Colonic mucosa (tissue), 4 donors: Measurements from ENCODE around the gene PDK1. TPM values are rescaled to one million over a fixed set of nuclear protein-coding genes. Genes with fewer than 3 reads are reported as not detected.
"Not testable (repeated sequence)": the region's sequence is repeated elsewhere in the genome, so short reads cannot be mapped to it uniquely, and the experiment has no call there.

ENCODE experiments used
- DNase-seq: peaks from one replicate; pipeline ENCODE4 v3.0.0-alpha.2; 2020
- H3K27ac ChIP-seq: fragments of 200-600 bp; one replicate; pipeline ENCODE4 v1.8.0; 2021
- H3K27me3 ChIP-seq: fragments of 200-600 bp; one replicate; pipeline ENCODE4 v1.8.0; 2021
- H3K36me3 ChIP-seq: fragments of 200-600 bp; one replicate; pipeline ENCODE4 v1.8.0; 2021
- H3K4me1 ChIP-seq: fragments of 200-600 bp; one replicate; pipeline ENCODE4 v1.8.0; 2021; ENCODE audit warnings: mild to moderate bottlenecking
- H3K4me3 ChIP-seq: fragments of 200-600 bp; one replicate; pipeline ENCODE4 v1.8.0; 2021
- H3K9ac ChIP-seq, 2 donors: one replicate each; pipeline ENCODE4 v1.7.0; 2013; ENCODE audit warnings: control low read depth in 2 of 2, low read depth in 2 of 2, low read length in 2 of 2
- H3K9me3 ChIP-seq: fragments of 200-600 bp; one replicate; pipeline ENCODE4 v1.8.0; 2021
- CTCF ChIP-seq: fragments of 200-600 bp; IDR thresholded peaks from one replicate; pipeline ENCODE4 v1.8.0; 2022; ENCODE audit warnings: antibody characterized with exemption, mild to moderate bottlenecking
- intact Hi-C: fragments of 100-400 bp; cut with DNase I; formaldehyde crosslinking; loops from one replicate; pipeline ENCODE4 v1.14.1; 2022
- total RNA-seq, 2 donors: library from RNA; stranded (reverse); fragmentation: NEBNext Ultra II Directional in 1 of 2; extraction: Animal tissue kit (Norgen Biotek cat#: 25700) in 1 of 2; gene quantifications; one replicate each; pipeline ENCODE4 v1.2.1, GENCODE V29; 2021
- donor health status: healthy.
- donor health status: DM: no; HTN: no; CAD: no.
- donor health status: DM: no; HTN: no; CAD: no.

PDK1 gene
- total RNA-seq, 2 donors from 2014 or later = 13.3 to 44.1 TPM

GRCh38 chr2:172531309-172531708 lies 24.6 kb upstream of the PDK1 start:
- H3K27me3 ChIP-seq = no peaks in the 10 kb centered on the region
- DNase-seq = no peak
- peak overlapping the region in 1 of 2 donors; percentile 14 for H3K9ac ChIP-seq
- no peak overlapping the region for H3K4me3 ChIP-seq
- H3K36me3 ChIP-seq = no peaks in the 10 kb centered on the region
- H3K9me3 ChIP-seq = no peaks in the 10 kb centered on the region
- peak overlapping the region; percentile 2 for H3K27ac ChIP-seq
- intact Hi-C loops = no loop called here
- TF ChIP-seq CTCF = no peak
- H3K4me1 ChIP-seq = no peaks in the 10 kb centered on the region

DNA sequence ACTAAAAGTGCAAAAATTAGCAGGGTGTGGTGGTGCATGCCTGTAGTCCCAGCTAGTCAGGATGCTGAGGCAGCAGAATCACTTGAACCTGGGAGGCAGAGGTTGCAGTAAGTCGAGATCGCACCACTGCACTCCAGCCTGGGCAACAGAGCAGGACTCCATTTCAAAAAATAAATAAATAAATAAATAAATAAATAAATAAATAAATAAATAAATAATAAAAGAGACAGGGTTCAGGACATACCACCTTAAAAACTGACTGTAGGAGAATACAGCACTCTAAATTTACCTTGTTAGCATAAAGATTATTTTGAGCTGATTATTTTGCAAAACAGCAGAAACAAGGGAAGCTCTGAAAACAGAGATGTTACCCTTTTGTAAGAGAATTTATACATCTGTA lies 23.4 kb upstream of the PDK1 start:
- H3K9ac ChIP-seq, H3K4me1 ChIP-seq, H3K4me3 ChIP-seq, H3K36me3 ChIP-seq, DNase-seq, H3K9me3 ChIP-seq, intact Hi-C loops, H3K27ac ChIP-seq, H3K27me3 ChIP-seq: not testable (repeated sequence)

- Histone ChIP-seq H3K27me3 (no peaks in the 10 kb centered on the region), H3K4me1 (no peaks in the 10 kb centered on the region), H3K9ac (no peak overlapping the region), H3K4me3 (no peak overlapping the region), H3K9me3 (no peaks in the 10 kb centered on the region), H3K36me3 (no peaks in the 10 kb centered on the region), H3K27ac (no peak overlapping the region)
- intact Hi-C loops = no loop called here
- TF ChIP-seq CTCF = no peak
- DNase-seq = no peak
Measured at GRCh38 chr2:172533687-172534086, 22.2 kb upstream of the PDK1 start.

DNA sequence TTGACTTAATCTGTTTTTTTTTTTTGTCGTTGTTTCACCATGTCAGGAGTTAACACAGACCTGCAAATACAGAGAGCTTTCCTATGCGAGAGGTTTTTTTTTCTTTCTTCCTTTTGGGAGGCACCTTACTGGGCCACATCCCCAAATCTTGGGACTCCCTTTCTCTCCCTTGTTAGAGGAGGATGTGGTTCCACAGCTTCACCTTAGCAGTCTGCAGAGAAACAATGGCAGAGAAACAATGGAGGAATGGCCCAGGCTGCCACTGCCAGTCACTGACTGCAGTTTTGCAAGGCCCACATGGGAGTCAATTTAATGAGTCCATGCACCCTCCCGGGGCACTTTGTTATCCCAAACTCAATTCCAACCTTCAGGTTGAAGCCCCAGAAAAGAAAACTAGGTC lies 20.8 kb upstream of the PDK1 start:
- H3K9me3 ChIP-seq = no peaks in the 10 kb centered on the region
- intact Hi-C loops = no loop called here
- H3K4me3 ChIP-seq = no peak overlapping the region
- TF ChIP-seq CTCF = no peak
- no peak overlapping the region for H3K27ac ChIP-seq
- no peak overlapping the region for H3K9ac ChIP-seq
- H3K27me3 ChIP-seq = no peaks in the 10 kb centered on the region
- no peaks in the 10 kb centered on the region for H3K36me3 ChIP-seq
- DNase-seq = no peak
- H3K4me1 ChIP-seq = no peaks in the 10 kb centered on the region

DNA sequence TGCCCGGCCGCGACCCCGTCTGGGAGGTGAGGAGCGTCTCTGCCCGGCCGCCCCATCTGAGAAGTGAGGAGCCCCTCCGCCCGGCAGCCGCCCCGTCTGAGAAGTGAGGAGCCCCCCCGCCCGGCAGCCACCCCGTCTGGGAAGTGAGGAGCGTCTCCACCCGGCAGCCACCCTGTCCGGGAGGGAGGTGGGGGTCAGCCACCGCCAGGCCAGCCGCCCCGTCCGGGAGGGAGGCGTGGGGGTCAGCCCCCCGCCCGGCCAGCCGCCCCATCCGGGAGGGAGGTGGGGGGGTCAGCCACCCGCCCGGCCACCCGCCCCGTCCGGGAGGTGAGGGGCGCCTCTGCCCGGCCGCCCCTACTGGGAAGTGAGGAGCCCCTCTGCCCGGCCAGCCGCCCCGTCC lies 18.0 kb upstream of the PDK1 start:
- H3K27ac ChIP-seq, H3K4me1 ChIP-seq, H3K27me3 ChIP-seq, H3K36me3 ChIP-seq, H3K9ac ChIP-seq, DNase-seq, H3K4me3 ChIP-seq, intact Hi-C loops, H3K9me3 ChIP-seq: not testable (repeated sequence)

- H3K9me3 ChIP-seq = no peaks in the 10 kb centered on the region
- no peaks in the 10 kb centered on the region for H3K36me3 ChIP-seq
- H3K4me1 ChIP-seq = no peaks in the 10 kb centered on the region
- no peak overlapping the region for H3K4me3 ChIP-seq
- no peak overlapping the region for H3K9ac ChIP-seq
- H3K27ac ChIP-seq = no peak overlapping the region
- no peak for TF ChIP-seq CTCF
- no peaks in the 10 kb centered on the region for H3K27me3 ChIP-seq
- intact Hi-C loops = no loop called here
- no peak for DNase-seq
Measured at GRCh38 chr2:172539767-172540166, 16.1 kb upstream of the PDK1 start.

DNA sequence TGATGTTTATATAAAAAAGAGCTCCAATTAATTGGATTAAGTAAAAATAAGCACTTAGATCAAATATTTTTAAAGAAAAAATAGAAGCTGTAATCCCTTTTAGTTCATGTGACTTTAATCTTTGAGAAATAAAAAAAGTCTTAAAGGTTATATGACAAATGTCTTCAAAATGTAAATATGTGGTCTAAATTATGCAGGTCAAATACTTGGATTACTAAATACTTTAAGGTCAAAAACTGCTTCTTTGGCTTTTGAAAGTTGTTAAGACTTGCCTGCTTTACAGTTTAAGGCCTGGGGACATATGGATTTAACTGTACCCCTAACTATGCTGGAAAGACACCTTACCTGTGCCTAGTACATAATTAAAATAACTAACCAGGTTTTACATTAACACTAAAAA lies 15.5 kb upstream of the PDK1 start:
- no peaks in the 10 kb centered on the region for H3K36me3 ChIP-seq
- intact Hi-C loops = no loop called here
- H3K4me1 ChIP-seq = no peaks in the 10 kb centered on the region
- H3K27me3 ChIP-seq = no peaks in the 10 kb centered on the region
- no peak overlapping the region for H3K27ac ChIP-seq
- no peak overlapping the region for H3K4me3 ChIP-seq
- H3K9ac ChIP-seq = no peak overlapping the region
- no peak for TF ChIP-seq CTCF
- H3K9me3 ChIP-seq = no peaks in the 10 kb centered on the region
- no peak for DNase-seq
